Panc1 (cell line): ENCODE data around the gene USP17L17. TPM values are rescaled to one million over a fixed set of nuclear protein-coding genes. Genes with fewer than 3 reads are reported as not detected.
"Not testable (repeated sequence)": the region's sequence is repeated elsewhere in the genome, so short reads cannot be mapped to it uniquely, and the experiment has no call there.

Experiments used
- ATAC-seq: fragments of 200-7000 bp; cut with Tn5 transposase; 2 replicates; pipeline ENCODE4 v1.9.1; 2020; ENCODE audit warnings: mild to moderate bottlenecking, moderate library complexity
- Bru-seq: library from RNA; stranded (reverse); fragments of 400-500 nt; gene quantifications from one replicate; lab custom pipeline; 2021; lab: Mats Ljungman, UMichigan
- BruChase-seq, 2 experiments: library from RNA; stranded (reverse); fragments of 400-500 nt; gene quantifications; one replicate each; lab custom pipeline; 2021; lab: Mats Ljungman, UMichigan
- BruUV-seq: library from RNA; stranded (reverse); fragments of 400-500 nt; replicated peaks from 2 replicates; lab custom pipeline; 2021; lab: Mats Ljungman, UMichigan
- CTCF ChIA-PET: fragments of 300-600 bp; sonication (Branson Sonifier 250); formaldehyde crosslinking; loops from one replicate; lab custom pipeline; 2022; ENCODE audit warnings: antibody characterized with exemption; lab: Charles Lee
- POLR2A ChIA-PET: fragments of 300-600 bp; sonication (Branson Sonifier 250); formaldehyde crosslinking; loops from one replicate; lab custom pipeline; 2022; ENCODE audit warnings: antibody characterized with exemption; lab: Charles Lee
- DNase-seq: peaks from one replicate; pipeline ENCODE4 v3.0.0-alpha.2; 2010; ENCODE audit warnings: low read depth, low spot score
- H3K27ac ChIP-seq: 2 replicates; pipeline ENCODE4 v1.5.1; 2011; ENCODE audit warnings: mild to moderate bottlenecking, low read length, inconsistent platforms
- H3K27me3 ChIP-seq: fragments of 200-500 bp; sonication (Bioruptor generic); 2 replicates; pipeline ENCODE4 v1.6.0; 2014; ENCODE audit warnings: low read length, inconsistent platforms; ENCODE audit not compliant: control insufficient read depth, insufficient read depth
- H3K36me3 ChIP-seq: fragments of 200-500 bp; sonication (Bioruptor generic); 2 replicates; pipeline ENCODE4 v1.5.1; 2014; ENCODE audit warnings: inconsistent platforms, mild to moderate bottlenecking, low read length, moderate library complexity; ENCODE audit not compliant: control insufficient read depth, insufficient read depth
- H3K4me1 ChIP-seq: 2 replicates; pipeline ENCODE4 v1.5.1; 2011; ENCODE audit warnings: inconsistent platforms, mild to moderate bottlenecking, low read length, moderate library complexity; ENCODE audit not compliant: control insufficient read depth, insufficient read depth
- H3K4me3 ChIP-seq, 2 experiments: 2 replicates each; pipeline ENCODE4 v1.5.1; 2011 to 2012; ENCODE audit warnings: low read depth in 2 of 2, low read length in 2 of 2, mild to moderate bottlenecking in 2 of 2, inconsistent platforms in 1 of 2, moderate library complexity in 1 of 2
- H3K9me3 ChIP-seq: fragments of 200-500 bp; sonication (Bioruptor generic); 2 replicates; pipeline ENCODE4 v1.5.1; 2014; ENCODE audit warnings: low read depth, mild to moderate bottlenecking, inconsistent platforms, low read length, moderate library complexity; ENCODE audit not compliant: control insufficient read depth, insufficient read depth
- in situ Hi-C: cut with HindIII; loops from 2 replicates; pipeline ENCODE4 v1.10.0; 2016; ENCODE audit warnings: low sequenced_read_pairs, low pct_unique_long_range_greater_than_20kb
- intact Hi-C: fragments of 100-400 bp; cut with micrococcal nuclease; formaldehyde crosslinking; loops from one replicate; pipeline ENCODE4 v1.10.0; 2022; ENCODE audit not compliant: unreplicated experiment
- long read RNA-seq: library from polyadenylated mRNA; unstranded; transcript quantifications from one replicate; pipeline ENCODE4 v2.0.0, GENCODE V29; 2021; ENCODE audit not compliant: unreplicated experiment
- polyA plus RNA-seq: library from polyadenylated mRNA; unstranded; fragments of >200 nt; gene quantifications from one replicate; pipeline ENCODE4 v1.2.1, GENCODE V29; 2012; ENCODE audit warnings: missing spikeins; ENCODE audit not compliant: insufficient read length
- total RNA-seq: library from RNA; stranded (reverse); gene quantifications from one replicate; pipeline ENCODE4 v1.2.1, GENCODE V29; 2021; ENCODE audit not compliant: unreplicated experiment

Gene USP17L17
- total RNA-seq (not detected), Bru-seq, nascent RNA (not detected), BruChase-seq, experiment 1, labeled RNA remaining after a 2-hour chase (not detected), BruChase-seq, experiment 2, labeled RNA remaining after a 6-hour chase (not detected)
- not detected for polyA plus RNA-seq
- long read RNA-seq = 0 reads

GRCh38 chr4:9243579-9243978 lies at the start of gene USP17L17:
Gene USP17L17 (plus strand): TSS chr4:9243879. CDS start chr4:9243879, 0 bp downstream.
- BruUV-seq, DNase-seq, in situ Hi-C loops: not testable (repeated sequence)

GRCh38 chr4:9210357-9210756 lies 33.3 kb upstream of the USP17L17 start, which contains the start of gene USP17L10:
Gene USP17L10 (plus strand): TSS chr4:9210657. CDS start chr4:9210657, 0 bp downstream.
- in situ Hi-C loops, intact Hi-C loops, H3K4me1 ChIP-seq, ATAC-seq, H3K4me3 ChIP-seq, H3K27me3 ChIP-seq, CTCF ChIA-PET, H3K27ac ChIP-seq, H3K9me3 ChIP-seq, H3K36me3 ChIP-seq, DNase-seq, BruUV-seq, POLR2A ChIA-PET: not testable (repeated sequence)

More at GRCh38 chr4:9243579-9243978, at the start of gene USP17L17:
- H3K4me1 ChIP-seq, H3K27me3 ChIP-seq, H3K4me3 ChIP-seq, CTCF ChIA-PET, H3K36me3 ChIP-seq, ATAC-seq, H3K9me3 ChIP-seq, H3K27ac ChIP-seq, intact Hi-C loops, POLR2A ChIA-PET: not testable (repeated sequence)

GRCh38 chr4:9214701-9215100 lies 29.0 kb upstream of the USP17L17 start:
- intact Hi-C loops, POLR2A ChIA-PET, H3K4me3 ChIP-seq, H3K27me3 ChIP-seq, in situ Hi-C loops, BruUV-seq, H3K4me1 ChIP-seq, H3K9me3 ChIP-seq, H3K36me3 ChIP-seq, ATAC-seq, DNase-seq, CTCF ChIA-PET, H3K27ac ChIP-seq: not testable (repeated sequence)

- H3K4me1 ChIP-seq, H3K9me3 ChIP-seq, H3K4me3 ChIP-seq, H3K36me3 ChIP-seq, intact Hi-C loops, in situ Hi-C loops, ATAC-seq, POLR2A ChIA-PET, H3K27ac ChIP-seq, CTCF ChIA-PET, DNase-seq, BruUV-seq, H3K27me3 ChIP-seq: not testable (repeated sequence)
These were observed 28.6 kb upstream of the USP17L17 start, which contains the start of gene USP17L11 for GRCh38 chr4:9215105-9215504. Gene USP17L11 (plus strand): TSS chr4:9215405. CDS start chr4:9215405, 0 bp downstream.

- H3K9me3 ChIP-seq, DNase-seq, ATAC-seq, H3K36me3 ChIP-seq, intact Hi-C loops, BruUV-seq, H3K27me3 ChIP-seq, H3K4me3 ChIP-seq, H3K27ac ChIP-seq, CTCF ChIA-PET, in situ Hi-C loops, H3K4me1 ChIP-seq, POLR2A ChIA-PET: not testable (repeated sequence)
These were observed 23.8 kb upstream of the USP17L17 start, which contains the start of gene USP17L12 for GRCh38 chr4:9219852-9220251. Gene USP17L12 (plus strand): TSS chr4:9220152. CDS start chr4:9220152, 0 bp downstream.

GRCh38 chr4:9224596-9224995 lies 19.1 kb upstream of the USP17L17 start, which contains the start of gene USP17L13:
Gene USP17L13 (plus strand): TSS chr4:9224896. CDS start chr4:9224896, 0 bp downstream.
- ATAC-seq, DNase-seq, H3K27me3 ChIP-seq, BruUV-seq, H3K4me1 ChIP-seq, CTCF ChIA-PET, H3K36me3 ChIP-seq, in situ Hi-C loops, POLR2A ChIA-PET, intact Hi-C loops, H3K27ac ChIP-seq, H3K4me3 ChIP-seq, H3K9me3 ChIP-seq: not testable (repeated sequence)

GRCh38 chr4:9230249-9230648 lies 13.4 kb upstream of the USP17L17 start:
- H3K27me3 ChIP-seq, intact Hi-C loops, BruUV-seq, H3K9me3 ChIP-seq, CTCF ChIA-PET, H3K36me3 ChIP-seq, in situ Hi-C loops, H3K4me3 ChIP-seq, POLR2A ChIA-PET, H3K4me1 ChIP-seq, DNase-seq, H3K27ac ChIP-seq, ATAC-seq: not testable (repeated sequence)
